Neural progenitor cell (in vitro differentiated cells): ENCODE results near the gene EPYC. TPM values are rescaled to one million over a fixed set of nuclear protein-coding genes. Genes with fewer than 3 reads are reported as not detected.

Experiments
- DNase-seq: peaks from one replicate; pipeline ENCODE4 v3.0.0-alpha.2; 2016; ENCODE audit warnings: low spot score
- H2AFZ ChIP-seq: fragments of 200-600 bp; sonication (generic); replicated peaks from 2 replicates; pipeline ENCODE4 v1.6.1; 2016; ENCODE audit warnings: antibody characterized with exemption
- H3F3A ChIP-seq: fragments of 200-600 bp; sonication (generic); 2 replicates; pipeline ENCODE4 v1.6.1; 2016; ENCODE audit warnings: antibody characterized with exemption, low read depth
- H3K27ac ChIP-seq: fragments of 200-600 bp; sonication (generic); 2 replicates; pipeline ENCODE4 v1.5.1; 2016; ENCODE audit warnings: mild to moderate bottlenecking
- H3K27me3 ChIP-seq: fragments of 200-600 bp; sonication (generic); 2 replicates; pipeline ENCODE4 v1.6.1; 2016; ENCODE audit warnings: mild to moderate bottlenecking, moderate library complexity
- H3K36me3 ChIP-seq: fragments of 200-600 bp; sonication (generic); 2 replicates; pipeline ENCODE4 v1.5.1; 2016
- H3K4me1 ChIP-seq: fragments of 200-600 bp; sonication (generic); 2 replicates; pipeline ENCODE4 v1.6.1; 2016; ENCODE audit warnings: mixed run types
- H3K4me2 ChIP-seq: fragments of 200-600 bp; sonication (generic); 2 replicates; pipeline ENCODE4 v1.6.1; 2016
- H3K4me3 ChIP-seq: fragments of 200-600 bp; sonication (generic); 2 replicates; pipeline ENCODE4 v1.5.1; 2016
- H3K79me2 ChIP-seq: fragments of 200-600 bp; sonication (generic); 2 replicates; pipeline ENCODE4 v1.6.1; 2016; ENCODE audit warnings: low read depth
- H3K9ac ChIP-seq: fragments of 200-600 bp; sonication (generic); 2 replicates; pipeline ENCODE4 v1.6.1; 2016
- H3K9me3 ChIP-seq: fragments of 200-600 bp; sonication (generic); 2 replicates; pipeline ENCODE4 v1.5.1; 2016; ENCODE audit warnings: low read depth
- H4K20me1 ChIP-seq: fragments of 200-600 bp; sonication (generic); 2 replicates; pipeline ENCODE4 v1.6.1; 2016; ENCODE audit warnings: low read depth
- H3K27ac Mint-ChIP-seq: 3 replicates; pipeline ENCODE4 v1.8.0; 2021; ENCODE audit warnings: mixed read lengths
- H3K27me3 Mint-ChIP-seq: 2 replicates; pipeline ENCODE4 v1.8.0; 2022; ENCODE audit warnings: low read depth, mild to moderate bottlenecking, inconsistent platforms, moderate library complexity, mixed read lengths; ENCODE audit not compliant: insufficient read depth
- H3K36me3 Mint-ChIP-seq: 3 replicates; pipeline ENCODE4 v1.8.0; 2021; ENCODE audit warnings: mixed read lengths
- H3K4me1 Mint-ChIP-seq: 3 replicates; pipeline ENCODE4 v1.8.0; 2021; ENCODE audit warnings: mixed read lengths
- H3K4me3 Mint-ChIP-seq: 3 replicates; pipeline ENCODE4 v1.8.0; 2021; ENCODE audit warnings: mild to moderate bottlenecking, moderate library complexity, mixed read lengths
- H3K9me3 Mint-ChIP-seq: 3 replicates; pipeline ENCODE4 v1.8.0; 2020; ENCODE audit warnings: mixed read lengths
- EZH2 ChIP-seq: fragments of 200-600 bp; sonication (generic); IDR thresholded peaks from 2 replicates; pipeline ENCODE4 v1.6.1; 2017; ENCODE audit warnings: antibody characterized with exemption, mild to moderate bottlenecking, moderate library complexity
- EZH2phosphoT487 ChIP-seq: fragments of 200-600 bp; sonication (generic); IDR thresholded peaks from 2 replicates; pipeline ENCODE4 v1.6.1; 2017; ENCODE audit warnings: antibody characterized with exemption
- total RNA-seq: library from RNA; depleted of rRNA; stranded (reverse); fragments of >200 nt; gene quantifications from 2 replicates; pipeline ENCODE4 v1.2.3, GENCODE V29; 2015; ENCODE audit warnings: low replicate concordance
- TF ChIP-seq, protein P1 (sequence below): fragments of 200-600 bp; sonication (generic); IDR thresholded peaks from 2 replicates; pipeline ENCODE4 v1.5.1; 2017; ENCODE audit warnings: antibody characterized with exemption, mild to moderate bottlenecking

The EPYC gene
- total RNA-seq, 1 donor from 2014 or later = not detected

DNA sequence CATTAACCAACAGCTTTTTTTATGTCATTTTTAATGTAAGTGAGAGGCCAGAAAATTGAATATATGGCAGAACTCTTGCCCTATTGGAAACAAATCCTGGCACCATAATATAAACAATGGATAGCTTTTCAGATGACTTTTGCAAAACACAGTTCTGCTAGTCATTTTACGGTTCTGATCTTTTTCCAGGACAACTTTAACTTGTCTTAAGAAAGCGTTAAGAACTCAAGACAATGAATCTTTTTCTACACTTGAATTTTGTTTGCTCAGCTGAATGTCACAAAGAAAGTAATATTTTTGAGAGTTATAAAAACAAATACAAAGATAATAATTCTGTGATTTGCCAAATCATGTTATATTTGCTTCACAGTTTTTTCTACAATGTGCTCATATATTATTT lies 39.8 kb upstream of the EPYC start:
- no peaks in the 10 kb centered on the region for H3K9me3 Mint-ChIP-seq
- no peak overlapping the region for H3K27ac Mint-ChIP-seq
- no peaks in the 10 kb centered on the region for H3K79me2 ChIP-seq
- no peak overlapping the region for H2AFZ ChIP-seq
- no peak overlapping the region for H3K27ac ChIP-seq
- no peaks in the 10 kb centered on the region for H3K9me3 ChIP-seq
- no peaks in the 10 kb centered on the region for H3K36me3 ChIP-seq
- TF ChIP-seq EZH2phosphoT487 (no peak), EZH2 (no peak)
- TF ChIP-seq, protein P1, sequence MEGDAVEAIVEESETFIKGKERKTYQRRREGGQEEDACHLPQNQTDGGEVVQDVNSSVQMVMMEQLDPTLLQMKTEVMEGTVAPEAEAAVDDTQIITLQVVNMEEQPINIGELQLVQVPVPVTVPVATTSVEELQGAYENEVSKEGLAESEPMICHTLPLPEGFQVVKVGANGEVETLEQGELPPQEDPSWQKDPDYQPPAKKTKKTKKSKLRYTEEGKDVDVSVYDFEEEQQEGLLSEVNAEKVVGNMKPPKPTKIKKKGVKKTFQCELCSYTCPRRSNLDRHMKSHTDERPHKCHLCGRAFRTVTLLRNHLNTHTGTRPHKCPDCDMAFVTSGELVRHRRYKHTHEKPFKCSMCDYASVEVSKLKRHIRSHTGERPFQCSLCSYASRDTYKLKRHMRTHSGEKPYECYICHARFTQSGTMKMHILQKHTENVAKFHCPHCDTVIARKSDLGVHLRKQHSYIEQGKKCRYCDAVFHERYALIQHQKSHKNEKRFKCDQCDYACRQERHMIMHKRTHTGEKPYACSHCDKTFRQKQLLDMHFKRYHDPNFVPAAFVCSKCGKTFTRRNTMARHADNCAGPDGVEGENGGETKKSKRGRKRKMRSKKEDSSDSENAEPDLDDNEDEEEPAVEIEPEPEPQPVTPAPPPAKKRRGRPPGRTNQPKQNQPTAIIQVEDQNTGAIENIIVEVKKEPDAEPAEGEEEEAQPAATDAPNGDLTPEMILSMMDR = no peak
- H3K36me3 Mint-ChIP-seq = no peaks in the 10 kb centered on the region
- H3K4me1 ChIP-seq = no peaks in the 10 kb centered on the region
- H3K27me3 ChIP-seq = no peaks in the 10 kb centered on the region
- DNase-seq = no peak
- H3K4me1 Mint-ChIP-seq = no peaks in the 10 kb centered on the region
- no peak overlapping the region for H3K9ac ChIP-seq
- H4K20me1 ChIP-seq = no peaks in the 10 kb centered on the region
- H3K4me2 ChIP-seq = no peak overlapping the region
- no peak overlapping the region for H3K4me3 Mint-ChIP-seq
- H3K4me3 ChIP-seq = no peak overlapping the region
- no peaks in the 10 kb centered on the region for H3F3A ChIP-seq
- no peaks in the 10 kb centered on the region for H3K27me3 Mint-ChIP-seq

DNA sequence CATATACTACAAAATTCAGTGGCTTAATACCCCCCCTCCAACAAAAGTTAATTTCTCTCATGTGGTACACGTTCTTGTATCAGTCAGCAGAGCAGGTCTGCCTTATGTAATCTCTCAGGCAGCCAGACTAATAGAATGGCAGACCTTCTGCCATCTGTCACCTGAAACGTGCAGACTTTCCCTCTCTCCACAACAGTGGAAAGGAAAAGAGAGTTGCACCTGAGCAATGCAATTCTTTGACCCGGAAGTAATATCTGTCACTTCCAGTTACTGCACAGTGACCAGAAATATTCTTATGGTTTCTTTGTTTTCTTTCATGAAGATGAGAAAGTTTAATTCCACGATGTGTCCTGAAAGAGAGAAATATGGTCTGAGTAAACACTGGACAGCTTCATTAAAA lies 38.6 kb upstream of the EPYC start:
- Histone ChIP-seq H3F3A (no peaks in the 10 kb centered on the region), H3K4me3 (no peak overlapping the region), H3K9ac (no peak overlapping the region), H3K4me2 (no peak overlapping the region), H3K4me1 (no peaks in the 10 kb centered on the region), H4K20me1 (no peaks in the 10 kb centered on the region), H3K79me2 (no peaks in the 10 kb centered on the region), H3K27ac (no peak overlapping the region), H3K27me3 (no peaks in the 10 kb centered on the region), H3K9me3 (no peaks in the 10 kb centered on the region), H3K36me3 (no peaks in the 10 kb centered on the region), H2AFZ (no peak overlapping the region)
- Mint-ChIP-seq H3K4me3 (no peak overlapping the region), H3K36me3 (no peaks in the 10 kb centered on the region), H3K27ac (no peak overlapping the region), H3K9me3 (no peaks in the 10 kb centered on the region), H3K4me1 (no peaks in the 10 kb centered on the region), H3K27me3 (no peaks in the 10 kb centered on the region)
- no peak for DNase-seq
- TF ChIP-seq EZH2 (no peak), EZH2phosphoT487 (no peak)
- TF ChIP-seq, protein P1 = no peak

DNA sequence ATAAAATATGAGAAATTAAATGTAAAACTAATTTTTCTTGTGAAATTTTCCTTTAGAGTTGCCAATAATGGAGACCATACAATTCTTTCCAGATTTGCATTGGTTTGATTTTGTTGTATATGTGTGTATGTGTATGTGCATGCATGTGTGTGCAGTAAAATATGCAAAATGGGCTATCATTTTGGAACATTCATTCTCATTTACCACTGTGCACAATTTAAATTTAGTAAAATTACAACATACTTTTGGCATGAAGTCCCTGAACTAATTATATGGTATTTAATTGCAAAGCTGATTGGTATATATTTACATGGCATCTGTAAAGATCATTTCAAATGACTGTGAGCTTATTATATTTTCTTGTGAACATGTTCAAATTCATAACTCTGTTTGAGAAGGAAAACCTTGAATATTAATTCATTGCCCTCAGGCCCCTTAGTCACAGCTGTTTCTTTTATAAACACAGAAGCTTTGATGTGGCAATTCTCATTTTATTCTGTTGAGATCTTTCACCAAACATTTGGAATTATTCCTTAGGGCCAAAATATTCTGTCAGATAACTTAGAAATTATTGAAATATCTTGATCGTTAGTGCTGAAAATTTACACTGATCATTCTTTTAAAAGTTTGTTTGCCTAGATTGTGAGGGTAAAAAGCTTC lies 35.5 kb upstream of the EPYC start:
- no peak overlapping the region for H3K4me3 ChIP-seq
- Mint-ChIP-seq H3K9me3 (no peaks in the 10 kb centered on the region), H3K27ac (no peak overlapping the region), H3K27me3 (no peaks in the 10 kb centered on the region), H3K4me1 (no peaks in the 10 kb centered on the region), H3K36me3 (no peaks in the 10 kb centered on the region), H3K4me3 (no peak overlapping the region)
- no peaks in the 10 kb centered on the region for H3K9me3 ChIP-seq
- no peaks in the 10 kb centered on the region for H3F3A ChIP-seq
- H3K9ac ChIP-seq = no peak overlapping the region
- H3K27ac ChIP-seq = no peak overlapping the region
- H3K4me1 ChIP-seq = no peaks in the 10 kb centered on the region
- H3K36me3 ChIP-seq = no peaks in the 10 kb centered on the region
- H2AFZ ChIP-seq = no peak overlapping the region
- H3K27me3 ChIP-seq = no peaks in the 10 kb centered on the region
- no peaks in the 10 kb centered on the region for H4K20me1 ChIP-seq
- TF ChIP-seq EZH2 (no peak), EZH2phosphoT487 (no peak)
- TF ChIP-seq, protein P1 = no peak
- H3K4me2 ChIP-seq = no peak overlapping the region
- DNase-seq = no peak
- no peaks in the 10 kb centered on the region for H3K79me2 ChIP-seq
